Trophoblast cell (in vitro differentiated cells and primary cell): ENCODE data around the gene ATP7B.

Source experiments
- DNase-seq, 2 donors: peaks; one replicate each; pipeline ENCODE4 v3.0.0-alpha.2; 2016
- H2AFZ ChIP-seq: 2 replicates; pipeline ENCODE4 v1.6.1; 2013; ENCODE audit warnings: low read length, moderate library complexity, mild to moderate bottlenecking; ENCODE audit not compliant: insufficient read depth, poor library complexity
- H2AK5ac ChIP-seq: 2 replicates; pipeline ENCODE4 v1.6.1; 2013; ENCODE audit warnings: mild to moderate bottlenecking, low read length
- H2BK120ac ChIP-seq: 2 replicates; pipeline ENCODE4 v1.6.1; 2013; ENCODE audit warnings: low read length, mild to moderate bottlenecking, moderate library complexity; ENCODE audit not compliant: insufficient read depth, poor library complexity
- H2BK12ac ChIP-seq: 2 replicates; pipeline ENCODE4 v1.6.1; 2013; ENCODE audit warnings: mild to moderate bottlenecking, low read length, moderate library complexity
- H2BK5ac ChIP-seq: 2 replicates; pipeline ENCODE4 v1.6.1; 2013; ENCODE audit warnings: low read length, low read depth, moderate library complexity, mild to moderate bottlenecking; ENCODE audit not compliant: poor library complexity
- H3K14ac ChIP-seq: 2 replicates; pipeline ENCODE4 v1.6.1; 2013; ENCODE audit warnings: mild to moderate bottlenecking, low read length
- H3K18ac ChIP-seq: 2 replicates; pipeline ENCODE4 v1.6.1; 2013; ENCODE audit warnings: mild to moderate bottlenecking, low read length
- H3K23ac ChIP-seq: 2 replicates; pipeline ENCODE4 v1.6.1; 2013; ENCODE audit warnings: low read length
- H3K27ac ChIP-seq: 2 replicates; pipeline ENCODE4 v1.5.1; 2013; ENCODE audit warnings: low read depth, mild to moderate bottlenecking, inconsistent platforms, low read length, moderate library complexity
- H3K27me3 ChIP-seq: 2 replicates; pipeline ENCODE4 v1.6.1; 2013; ENCODE audit warnings: inconsistent platforms, mild to moderate bottlenecking, low read length, moderate library complexity; ENCODE audit not compliant: insufficient read depth
- H3K36me3 ChIP-seq, 2 experiments: 1 replicate in 1 of 2; 2 replicates in 1 of 2; pipeline ENCODE4 v1.6.1; 2013; ENCODE audit warnings: low read length in 2 of 2, mild to moderate bottlenecking in 2 of 2, moderate library complexity in 1 of 2; ENCODE audit not compliant: insufficient read depth in 2 of 2, control insufficient read depth in 1 of 2
- H3K4ac ChIP-seq: 2 replicates; pipeline ENCODE4 v1.6.1; 2013; ENCODE audit warnings: low read depth, mild to moderate bottlenecking, low read length, moderate library complexity
- H3K4me1 ChIP-seq, 2 experiments: 1 replicate in 1 of 2; 2 replicates in 1 of 2; pipeline ENCODE4 v1.6.1; 2013; ENCODE audit warnings: low read length in 2 of 2, mild to moderate bottlenecking in 2 of 2, moderate library complexity in 1 of 2; ENCODE audit not compliant: insufficient read depth in 2 of 2, control insufficient read depth in 1 of 2
- H3K4me2 ChIP-seq: 2 replicates; pipeline ENCODE4 v1.6.1; 2013; ENCODE audit warnings: inconsistent platforms, mild to moderate bottlenecking, low read length, moderate library complexity
- H3K4me3 ChIP-seq: 2 replicates; pipeline ENCODE4 v1.5.1; 2013; ENCODE audit warnings: mild to moderate bottlenecking, low read depth, low read length, inconsistent platforms
- H3K79me1 ChIP-seq: one replicate; pipeline ENCODE4 v1.6.1; 2013; ENCODE audit warnings: low read length
- H3K79me2 ChIP-seq: 2 replicates; pipeline ENCODE4 v1.6.1; 2013; ENCODE audit warnings: low read length, mild to moderate bottlenecking; ENCODE audit not compliant: control insufficient read depth, insufficient read depth, poor library complexity
- H3K9ac ChIP-seq: 2 replicates; pipeline ENCODE4 v1.6.1; 2013; ENCODE audit warnings: mild to moderate bottlenecking, low read length
- H3K9me3 ChIP-seq: 2 replicates; pipeline ENCODE4 v1.6.1; 2013; ENCODE audit warnings: low read depth, mild to moderate bottlenecking, control low read depth, inconsistent platforms, low read length; ENCODE audit not compliant: insufficient read depth
- H4K12ac ChIP-seq: 2 replicates; pipeline ENCODE4 v1.6.1; 2013; ENCODE audit warnings: low read depth, mild to moderate bottlenecking, low read length, moderate library complexity
- H4K8ac ChIP-seq: 2 replicates; pipeline ENCODE4 v1.6.1; 2013; ENCODE audit warnings: low read depth, mild to moderate bottlenecking, low read length, moderate library complexity
- H4K91ac ChIP-seq: one replicate; pipeline ENCODE4 v1.6.1; 2013; ENCODE audit warnings: low read depth, mild to moderate bottlenecking, low read length, moderate library complexity
- WGBS: extraction: QIAGEN DNeasy Blood & Tissue Kit; methylation state at CpG from one replicate; pipeline ENCODE4 v1.1.7; 2013; ENCODE audit warnings: missing lambda C conversion rate; ENCODE audit not compliant: insufficient read length, insufficient coverage; ENCODE audit errors: extremely low coverage; 5-methylcytosine and 5-hydroxymethylcytosine counted together

Gene ATP7B

GRCh38 chr13:51958217-51958547 is 53.1 kb downstream of the ATP7B start:
- H3K4me3 ChIP-seq, result no peak overlapping the region
- H3K18ac ChIP-seq, result no peak overlapping the region
- no peak overlapping the region for H3K4me2 ChIP-seq
- no peak overlapping the region for H4K12ac ChIP-seq
- no peaks in the 10 kb centered on the region for H3K79me2 ChIP-seq
- no peak overlapping the region for H2BK12ac ChIP-seq
- no peak overlapping the region for H4K91ac ChIP-seq
- no peaks in the 10 kb centered on the region for H3K9me3 ChIP-seq
- H3K79me1 ChIP-seq, result no peaks in the 10 kb centered on the region
- H3K9ac ChIP-seq, result no peak overlapping the region
- H2BK5ac ChIP-seq, result no peak overlapping the region
- H3K4ac ChIP-seq, result no peak overlapping the region
- no peak overlapping the region for H4K8ac ChIP-seq
- no peaks in the 10 kb centered on the region for H3K4me1 ChIP-seq
- H3K27ac ChIP-seq, result no peak overlapping the region
- H2AFZ ChIP-seq, result no peak overlapping the region
- no peak overlapping the region for H3K23ac ChIP-seq
- WGBS, result no CpG with 5 or more reads among the region's 8 CpGs
- H2BK120ac ChIP-seq, result no peak overlapping the region
- no peak overlapping the region for H3K14ac ChIP-seq
- peaks cover 11 to 14% of the 10 kb centered on the region in 2 experiments for H3K36me3 ChIP-seq
- DNase-seq, result no peak
- no peaks in the 10 kb centered on the region for H3K27me3 ChIP-seq
- no peak overlapping the region for H2AK5ac ChIP-seq

GRCh38 chr13:51957377-51958216 is 53.7 kb downstream of the ATP7B start:
- Histone ChIP-seq H2BK120ac (no peak overlapping the region), H2AK5ac (no peak overlapping the region), H3K18ac (no peak overlapping the region), H3K27ac (no peak overlapping the region), H3K9ac (no peak overlapping the region), H3K4me1 (no peaks in the 10 kb centered on the region), H2BK12ac (no peak overlapping the region), H2AFZ (no peak overlapping the region), H2BK5ac (no peak overlapping the region), H3K79me1 (no peaks in the 10 kb centered on the region), H3K4me2 (no peak overlapping the region), H3K27me3 (no peaks in the 10 kb centered on the region), H4K91ac (no peak overlapping the region), H3K4me3 (no peak overlapping the region), H3K9me3 (no peaks in the 10 kb centered on the region), H4K12ac (no peak overlapping the region), H3K23ac (no peak overlapping the region), H3K4ac (no peak overlapping the region), H3K79me2 (no peaks in the 10 kb centered on the region), H3K14ac (no peak overlapping the region), H3K36me3 (peaks cover 11 to 14% of the 10 kb centered on the region in 2 experiments), H4K8ac (no peak overlapping the region)
- DNase-seq, result no peak
- WGBS, result no CpG with 5 or more reads among the region's 9 CpGs

- Histone ChIP-seq H3K9ac (no peak overlapping the region), H3K79me1 (no peaks in the 10 kb centered on the region), H2BK12ac (no peak overlapping the region), H3K4ac (no peak overlapping the region), H4K91ac (no peak overlapping the region), H3K36me3 (peaks cover 11 to 14% of the 10 kb centered on the region in 2 experiments), H3K18ac (no peak overlapping the region), H3K14ac (no peak overlapping the region), H3K4me3 (no peak overlapping the region), H3K27ac (no peak overlapping the region), H3K4me2 (no peak overlapping the region), H3K4me1 (no peaks in the 10 kb centered on the region), H2BK5ac (no peak overlapping the region), H2AK5ac (no peak overlapping the region), H3K23ac (no peak overlapping the region), H3K9me3 (no peaks in the 10 kb centered on the region), H3K27me3 (no peaks in the 10 kb centered on the region), H4K12ac (no peak overlapping the region), H2BK120ac (no peak overlapping the region), H2AFZ (no peak overlapping the region), H4K8ac (no peak overlapping the region), H3K79me2 (no peaks in the 10 kb centered on the region)
- no peak for DNase-seq
Measured at GRCh38 chr13:51956717-51957116, 54.5 kb downstream of the ATP7B start.

- Histone ChIP-seq H2AFZ (no peak overlapping the region), H3K79me1 (no peaks in the 10 kb centered on the region), H2BK12ac (no peak overlapping the region), H2BK5ac (no peak overlapping the region), H4K91ac (no peak overlapping the region), H3K4me3 (no peak overlapping the region), H4K8ac (no peak overlapping the region), H3K9ac (no peak overlapping the region), H3K18ac (no peak overlapping the region), H3K79me2 (no peaks in the 10 kb centered on the region), H3K36me3 (peaks cover 11 to 14% of the 10 kb centered on the region in 2 experiments), H3K4ac (no peak overlapping the region), H3K4me1 (no peaks in the 10 kb centered on the region), H3K9me3 (no peaks in the 10 kb centered on the region), H3K4me2 (no peak overlapping the region), H3K27ac (no peak overlapping the region), H2AK5ac (no peak overlapping the region), H3K23ac (no peak overlapping the region), H3K14ac (no peak overlapping the region), H3K27me3 (no peaks in the 10 kb centered on the region), H2BK120ac (no peak overlapping the region), H4K12ac (no peak overlapping the region)
- no CpG with 5 or more reads among the region's 16 CpGs for WGBS
- DNase-seq, result no peak
Measured at GRCh38 chr13:51955816-51956603, 55.2 kb downstream of the ATP7B start.
